ENCODE results near the gene BAX.

BAX gene

GRCh38 chr19:48946463-48947257, 8.0 kb upstream of the BAX start:
- TF ChIP-seq, protein P1, sequence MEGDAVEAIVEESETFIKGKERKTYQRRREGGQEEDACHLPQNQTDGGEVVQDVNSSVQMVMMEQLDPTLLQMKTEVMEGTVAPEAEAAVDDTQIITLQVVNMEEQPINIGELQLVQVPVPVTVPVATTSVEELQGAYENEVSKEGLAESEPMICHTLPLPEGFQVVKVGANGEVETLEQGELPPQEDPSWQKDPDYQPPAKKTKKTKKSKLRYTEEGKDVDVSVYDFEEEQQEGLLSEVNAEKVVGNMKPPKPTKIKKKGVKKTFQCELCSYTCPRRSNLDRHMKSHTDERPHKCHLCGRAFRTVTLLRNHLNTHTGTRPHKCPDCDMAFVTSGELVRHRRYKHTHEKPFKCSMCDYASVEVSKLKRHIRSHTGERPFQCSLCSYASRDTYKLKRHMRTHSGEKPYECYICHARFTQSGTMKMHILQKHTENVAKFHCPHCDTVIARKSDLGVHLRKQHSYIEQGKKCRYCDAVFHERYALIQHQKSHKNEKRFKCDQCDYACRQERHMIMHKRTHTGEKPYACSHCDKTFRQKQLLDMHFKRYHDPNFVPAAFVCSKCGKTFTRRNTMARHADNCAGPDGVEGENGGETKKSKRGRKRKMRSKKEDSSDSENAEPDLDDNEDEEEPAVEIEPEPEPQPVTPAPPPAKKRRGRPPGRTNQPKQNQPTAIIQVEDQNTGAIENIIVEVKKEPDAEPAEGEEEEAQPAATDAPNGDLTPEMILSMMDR (IDR thresholded peaks at IDR 0.05; ENCODE audit: insufficient read depth, low read depth, low read length, missing control alignments), result no peak
- DNase-seq (ENCODE audit: low read depth), result no peak
- H3K4me3 ChIP-seq (ENCODE audit: low read depth, low read length), result no peak overlapping the region

- H3K4me3 ChIP-seq (ENCODE audit: low read depth, low read length), result no peak overlapping the region
- no peak for DNase-seq (ENCODE audit: low read depth)
- TF ChIP-seq, protein P1 (IDR thresholded peaks at IDR 0.05; ENCODE audit: insufficient read depth, low read depth, low read length, missing control alignments), result no peak
These were observed 7.5 kb upstream of the BAX start for GRCh38 chr19:48947258-48947542.

DNA sequence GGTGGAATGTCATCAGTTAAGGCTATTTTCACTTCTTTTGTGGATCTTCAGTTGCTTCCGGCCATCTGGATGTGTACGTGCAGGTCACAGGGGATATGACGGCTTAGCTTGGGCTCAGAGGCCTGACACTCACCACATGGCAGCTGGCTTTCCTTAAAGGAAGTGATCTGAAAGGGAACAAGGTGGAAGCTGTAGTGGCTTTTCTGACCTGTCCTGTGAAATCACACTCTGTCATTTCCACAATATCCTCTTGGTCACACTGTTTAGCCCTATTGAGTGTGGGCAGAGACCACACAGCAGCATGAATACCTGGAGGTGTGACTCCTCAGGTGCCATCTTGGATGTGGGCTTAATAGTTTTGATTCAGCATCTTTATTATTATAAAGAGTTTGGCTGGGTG, 4.5 kb upstream of the BAX start:
- TF ChIP-seq, protein P1 (IDR thresholded peaks at IDR 0.05; ENCODE audit: insufficient read depth, low read depth, low read length, missing control alignments), result no peak
- DNase-seq (ENCODE audit: low read depth), result no peak
- H3K4me3 ChIP-seq (ENCODE audit: low read depth, low read length), result no peak overlapping the region

DNA sequence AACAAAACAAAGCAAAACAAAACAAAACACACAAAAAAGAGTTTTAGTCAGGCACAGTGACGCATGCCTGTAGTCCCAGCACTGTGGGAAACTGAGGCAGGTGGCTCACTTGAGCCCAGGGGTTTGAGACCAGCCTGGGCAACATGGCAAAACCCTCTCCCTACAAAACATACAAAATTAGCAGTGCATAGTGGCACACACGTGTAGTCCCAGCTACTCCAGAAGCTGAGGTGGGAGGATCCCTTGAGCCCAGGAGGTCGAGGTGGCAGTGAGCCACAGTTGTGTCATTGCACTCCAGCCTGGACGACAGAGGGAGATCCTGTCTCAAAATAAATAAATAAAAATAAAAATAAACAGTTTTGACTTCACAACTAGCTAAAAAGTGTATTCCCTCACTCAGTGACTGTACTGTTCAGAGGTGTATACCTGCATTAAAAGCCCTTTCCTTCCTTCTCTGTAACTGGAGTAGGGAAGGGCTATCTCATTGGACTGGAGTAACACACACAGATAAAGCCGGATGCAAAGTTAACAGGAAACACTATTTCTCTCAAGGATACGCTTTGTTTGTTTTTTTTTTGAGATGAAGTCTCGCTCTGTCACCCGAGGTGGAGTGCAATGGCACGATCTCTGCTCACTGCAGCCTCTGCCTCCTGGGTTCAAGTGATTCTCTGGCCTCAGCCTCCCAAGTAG, 3.7 kb upstream of the BAX start:
- no peak overlapping the region for H3K4me3 ChIP-seq (ENCODE audit: low read depth, low read length)
- DNase-seq (ENCODE audit: low read depth), result no peak
- TF ChIP-seq, protein P1 (IDR thresholded peaks at IDR 0.05; ENCODE audit: insufficient read depth, low read depth, low read length, missing control alignments), result no peak

GRCh38 chr19:48953141-48953540, 1.5 kb upstream of the BAX start:
- H3K4me3 ChIP-seq (ENCODE audit: low read depth, low read length), result no peak overlapping the region
- TF ChIP-seq, protein P1 (IDR thresholded peaks at IDR 0.05; ENCODE audit: insufficient read depth, low read depth, low read length, missing control alignments), result no peak

GRCh38 chr19:48953990-48954594, 583 bp upstream of the BAX start:
- DNase-seq (ENCODE audit: low read depth), result no peak
- peak overlapping the region; percentile 40 for H3K4me3 ChIP-seq (ENCODE audit: low read depth, low read length)
- TF ChIP-seq, protein P1 (IDR thresholded peaks at IDR 0.05; ENCODE audit: insufficient read depth, low read depth, low read length, missing control alignments), result no peak

More at GRCh38 chr19:48953141-48953540, 1.5 kb upstream of the BAX start:
- DNase-seq (ENCODE audit: low read depth), result no peak
